GM23338 (cell line): ENCODE results near the gene TMEM178B. TPM values are rescaled to one million over a fixed set of nuclear protein-coding genes. Genes with fewer than 3 reads are reported as not detected.

Experiments used
- ATAC-seq: fragments of 200-7000 bp; cut with Tn5 transposase; 3 replicates; pipeline ENCODE4 v1.9.1; 2020
- DNase-seq: peaks from one replicate; pipeline ENCODE4 v3.0.0-alpha.2; 2015; ENCODE audit warnings: low spot score
- H2AFZ ChIP-seq: fragments of 200-600 bp; sonication (generic); 2 replicates; pipeline ENCODE4 v1.8.0; 2016; ENCODE audit warnings: antibody characterized with exemption, mild to moderate bottlenecking, moderate library complexity
- H3F3A ChIP-seq: fragments of 200-600 bp; sonication (generic); replicated peaks from 2 replicates; pipeline ENCODE4 v1.8.0; 2017; ENCODE audit warnings: antibody characterized with exemption, mixed run types, low read depth
- H3K27ac ChIP-seq: fragments of 200-600 bp; sonication (generic); 2 replicates; pipeline ENCODE4 v1.6.1; 2016; ENCODE audit warnings: low read depth
- H3K27me3 ChIP-seq: fragments of 200-600 bp; sonication (generic); 2 replicates; pipeline ENCODE4 v1.8.0; 2016; ENCODE audit warnings: mild to moderate bottlenecking, mixed run types, moderate library complexity; ENCODE audit not compliant: insufficient read depth
- H3K36me3 ChIP-seq: fragments of 200-600 bp; sonication (generic); 2 replicates; pipeline ENCODE4 v1.8.0; 2016; ENCODE audit warnings: mild to moderate bottlenecking; ENCODE audit not compliant: insufficient read depth
- H3K4me1 ChIP-seq: fragments of 200-600 bp; sonication (generic); 2 replicates; pipeline ENCODE4 v1.8.0; 2016; ENCODE audit warnings: mild to moderate bottlenecking, moderate library complexity; ENCODE audit not compliant: insufficient read depth
- H3K4me2 ChIP-seq: fragments of 200-600 bp; sonication (generic); 2 replicates; pipeline ENCODE4 v1.7.1; 2017; ENCODE audit warnings: mixed run types
- H3K4me3 ChIP-seq: fragments of 200-600 bp; sonication (generic); 2 replicates; pipeline ENCODE4 v1.6.1; 2016; ENCODE audit warnings: mixed run types
- H3K79me2 ChIP-seq: fragments of 200-600 bp; sonication (generic); replicated peaks from 2 replicates; pipeline ENCODE4 v1.8.0; 2017; ENCODE audit warnings: mild to moderate bottlenecking; ENCODE audit not compliant: insufficient read depth
- H3K9me2 ChIP-seq: fragments of 200-600 bp; sonication (generic); 2 replicates; pipeline ENCODE4 v1.8.0; 2017; ENCODE audit not compliant: insufficient read depth
- H4K20me1 ChIP-seq: fragments of 200-600 bp; sonication (generic); replicated peaks from 2 replicates; pipeline ENCODE4 v1.8.0; 2017; ENCODE audit warnings: mild to moderate bottlenecking; ENCODE audit not compliant: insufficient read depth
- H3K27ac Mint-ChIP-seq: 2 replicates; pipeline ENCODE4 v1.8.0; 2020; ENCODE audit warnings: inconsistent platforms, mild to moderate bottlenecking, moderate library complexity, mixed read lengths
- H3K27me3 Mint-ChIP-seq: 3 replicates; pipeline ENCODE4 v1.8.0; 2022; ENCODE audit warnings: low read depth, mild to moderate bottlenecking, moderate library complexity, mixed read lengths, inconsistent platforms; ENCODE audit not compliant: insufficient read depth, poor library complexity
- H3K36me3 Mint-ChIP-seq: 3 replicates; pipeline ENCODE4 v1.8.0; 2021; ENCODE audit warnings: low read depth, mild to moderate bottlenecking, inconsistent platforms, moderate library complexity, mixed read lengths
- H3K4me1 Mint-ChIP-seq: 3 replicates; pipeline ENCODE4 v1.8.0; 2020; ENCODE audit warnings: mild to moderate bottlenecking, inconsistent platforms, mixed read lengths
- H3K4me3 Mint-ChIP-seq: 3 replicates; pipeline ENCODE4 v1.8.0; 2021; ENCODE audit warnings: moderate library complexity, mild to moderate bottlenecking, inconsistent platforms, mixed read lengths
- H3K9me3 Mint-ChIP-seq: 3 replicates; pipeline ENCODE4 v1.8.0; 2020; ENCODE audit warnings: moderate library complexity, mild to moderate bottlenecking, inconsistent platforms, mixed read lengths
- CREB1 ChIP-seq: fragments of 250-450 bp; sonication (Bioruptor Pico); IDR thresholded peaks from 2 replicates; pipeline ENCODE4 v1.5.0; 2020; ENCODE audit warnings: low read depth, mild to moderate bottlenecking, moderate library complexity
- CTCF ChIP-seq, 2 experiments: fragments of 200-600 bp in 1 of 2; sonication (generic) in 1 of 2; conservative IDR thresholded peaks; 2 replicates each; pipeline versions ENCODE4 v1.5.1 to v1.6.1; 2016 to 2017; ENCODE audit warnings: antibody characterized with exemption in 2 of 2, low read depth in 2 of 2, mild to moderate bottlenecking in 2 of 2, moderate library complexity in 1 of 2
- EZH2 ChIP-seq: fragments of 200-600 bp; sonication (generic); IDR thresholded peaks from one replicate; pipeline ENCODE4 v1.8.0; 2017; ENCODE audit warnings: antibody characterized with exemption, mild to moderate bottlenecking, low read depth; ENCODE audit not compliant: unreplicated experiment
- EZH2phosphoT487 ChIP-seq: fragments of 200-600 bp; sonication (generic); IDR thresholded peaks from one replicate; pipeline ENCODE4 v1.8.1; 2018; ENCODE audit warnings: antibody characterized with exemption; ENCODE audit not compliant: unreplicated experiment
- JUNB ChIP-seq: IDR thresholded peaks from one replicate; pipeline ENCODE4 v1.6.1; 2016; ENCODE audit warnings: antibody characterized with exemption; ENCODE audit not compliant: unreplicated experiment
- REST ChIP-seq: IDR thresholded peaks from one replicate; pipeline ENCODE4 v1.6.1; 2018; ENCODE audit warnings: antibody characterized with exemption; ENCODE audit not compliant: unreplicated experiment
- ZNF462 ChIP-seq: fragments of 250-450 bp; sonication (Bioruptor Pico); IDR thresholded peaks from 2 replicates; pipeline ENCODE4 v1.5.0; 2020; ENCODE audit warnings: mild to moderate bottlenecking, moderate library complexity
- polyA plus RNA-seq: library from polyadenylated mRNA; unstranded; fragments of >200 nt; fragmentation: Nextera tagmentation; extraction: Ambion mirVana; gene quantifications from 2 replicates; pipeline ENCODE4 v1.2.1, GENCODE V29; 2016
- total RNA-seq: library from RNA; depleted of rRNA; stranded (reverse); fragments of >200 nt; shearing (Covaris generic); gene quantifications from 2 replicates; pipeline ENCODE4 v1.2.3, GENCODE V29; 2014

The TMEM178B gene
- total and polyA plus RNA-seq, 2 experiments from 2014 or later: 4.9 to 15.6 TPM

- Histone ChIP-seq H2AFZ (no peak overlapping the region), H3K4me1 (no peaks in the 10 kb centered on the region), H3F3A (no peaks in the 10 kb centered on the region), H3K27ac (no peak overlapping the region), H3K36me3 (no peaks in the 10 kb centered on the region), H3K27me3 (no peaks in the 10 kb centered on the region), H3K4me3 (no peak overlapping the region), H3K9me2 (no peaks in the 10 kb centered on the region; the same call in 1 of the 2 replicates), H4K20me1 (no peaks in the 10 kb centered on the region; the same call in 1 of the 2 replicates), H3K4me2 (no peak overlapping the region), H3K79me2 (peaks cover 7% of the 10 kb centered on the region; the same call in 1 of the 2 replicates)
- H3K36me3 Mint-ChIP-seq: no peaks in the 10 kb centered on the region
- no peaks in the 10 kb centered on the region; the same call in 2 of the 3 replicates for H3K9me3 Mint-ChIP-seq
- TF ChIP-seq CTCF (conservative IDR thresholded peaks at IDR 0.05; ENCODE audit: low read depth in 2 of 2): no peak
- TF ChIP-seq REST: no peak
- TF ChIP-seq EZH2phosphoT487: no peak
- TF ChIP-seq EZH2: no peak
- no peak for TF ChIP-seq CREB1 (CRISPR knock-in tag)
- TF ChIP-seq ZNF462 (CRISPR knock-in tag): no peak
- TF ChIP-seq JUNB: no peak
- DNase-seq: no peak
- no peak overlapping the region for H3K4me3 Mint-ChIP-seq
- no peak overlapping the region for H3K27ac Mint-ChIP-seq
- no peak for ATAC-seq
- no peaks in the 10 kb centered on the region for H3K27me3 Mint-ChIP-seq
- H3K4me1 Mint-ChIP-seq: no peaks in the 10 kb centered on the region; the same call in 2 of the 3 replicates
Measured at GRCh38 chr7:141178486-141179135, 104.7 kb downstream of the TMEM178B start.
